Fibroblast of lung (primary cell): ENCODE results near the gene S100G. TPM values are rescaled to one million over a fixed set of nuclear protein-coding genes. Genes with fewer than 3 reads are reported as not detected.

Source experiments
- DNase-seq, 2 donors: peaks; one replicate each; pipeline versions ENCODE4 v3.0.0 to v3.0.0-alpha.2; 2010; ENCODE audit warnings: low read depth in 2 of 2
- H2AFZ ChIP-seq: 2 replicates; pipeline ENCODE4 v1.5.1; 2012; ENCODE audit warnings: low read length, control low read depth, inconsistent platforms
- H3K27ac ChIP-seq: 2 replicates; pipeline ENCODE4 v1.5.1; 2011; ENCODE audit warnings: low read length, control low read depth; ENCODE audit not compliant: insufficient read depth
- H3K27me3 ChIP-seq: 2 replicates; pipeline ENCODE4 v1.5.1; 2011; ENCODE audit warnings: mild to moderate bottlenecking, low read length; ENCODE audit not compliant: control insufficient read depth, insufficient read depth
- H3K36me3 ChIP-seq: 2 replicates; pipeline ENCODE4 v1.5.1; 2011; ENCODE audit warnings: low read length; ENCODE audit not compliant: control insufficient read depth, insufficient read depth
- H3K4me1 ChIP-seq: 2 replicates; pipeline ENCODE4 v1.5.1; 2011; ENCODE audit warnings: low read length; ENCODE audit not compliant: control insufficient read depth, insufficient read depth; ENCODE audit errors: extremely low read depth
- H3K4me2 ChIP-seq: 2 replicates; pipeline ENCODE4 v1.5.1; 2011; ENCODE audit warnings: low read length, control low read depth; ENCODE audit not compliant: insufficient read depth; ENCODE audit errors: extremely low read depth
- H3K4me3 ChIP-seq, 4 experiments: fragments of 200-600 bp in 1 of 4; sonication (generic) in 1 of 4; replicated peaks in 1 of 4; 2 replicates each; pipeline ENCODE4 v1.5.1; 2011 to 2016; ENCODE audit warnings: low read length in 4 of 4, low read depth in 3 of 4, mild to moderate bottlenecking in 3 of 4, control low read depth in 2 of 4, inconsistent platforms in 1 of 4, mixed read lengths in 1 of 4; ENCODE audit not compliant: insufficient read depth in 1 of 4; ENCODE audit errors: control extremely low read depth in 1 of 4
- H3K79me2 ChIP-seq: 2 replicates; pipeline ENCODE4 v1.5.1; 2012; ENCODE audit warnings: mild to moderate bottlenecking, low read length, inconsistent platforms; ENCODE audit not compliant: control insufficient read depth, insufficient read depth
- H3K9ac ChIP-seq: 2 replicates; pipeline ENCODE4 v1.5.1; 2011; ENCODE audit warnings: mild to moderate bottlenecking, low read length, control low read depth; ENCODE audit not compliant: insufficient read depth
- H3K9me3 ChIP-seq: 2 replicates; pipeline ENCODE4 v1.5.1; 2012; ENCODE audit warnings: low read depth, low read length; ENCODE audit not compliant: control insufficient read depth, insufficient read depth
- H4K20me1 ChIP-seq: 2 replicates; pipeline ENCODE4 v1.5.1; 2011; ENCODE audit warnings: low read length; ENCODE audit not compliant: control insufficient read depth, insufficient read depth; ENCODE audit errors: extremely low read depth
- CTCF ChIP-seq, 2 donors: IDR thresholded peaks in 1 of 2; conservative IDR thresholded peaks in 1 of 2; 1 replicate in 1 of 2; 2 replicates in 1 of 2; pipeline ENCODE4 v1.5.1; 2011 to 2012; ENCODE audit warnings: low read length in 2 of 2, control low read depth in 1 of 2, inconsistent platforms in 1 of 2, low read depth in 1 of 2, mild to moderate bottlenecking in 1 of 2
- EZH2 ChIP-seq: IDR thresholded peaks from 2 replicates; pipeline ENCODE4 v1.5.1; 2012; ENCODE audit warnings: low read length, control low read depth, mild to moderate bottlenecking; ENCODE audit errors: missing control alignments
- polyA plus RNA-seq, 2 donors: library from polyadenylated mRNA; depleted of rRNA in 1 of 2; stranded (reverse) in 1 of 2; unstranded in 1 of 2; fragments of >200 nt; gene quantifications; 2 replicates each; pipeline ENCODE4 v1.2.1, GENCODE V29; 2011 to 2012; ENCODE audit warnings: missing spikeins in 1 of 2
- total RNA-seq: library from RNA; depleted of rRNA; stranded (reverse); fragments of >200 nt; gene quantifications from 2 replicates; pipeline ENCODE4 v1.2.1, GENCODE V29; 2014

The S100G gene
- total and polyA plus RNA-seq, 2 donors (not counting 1 experiment from before 2014, with no cell fraction given) = not detected

GRCh38 chrX:16654093-16654492, 4.1 kb downstream of the S100G start:
- Histone ChIP-seq H3K4me1 (no peaks in the 10 kb centered on the region), H3K27me3 (no peaks in the 10 kb centered on the region), H2AFZ (no peak overlapping the region), H3K79me2 (no peaks in the 10 kb centered on the region), H3K9me3 (no peaks in the 10 kb centered on the region), H4K20me1 (no peaks in the 10 kb centered on the region), H3K27ac (no peak overlapping the region), H3K9ac (no peak overlapping the region), H3K4me3 (no peak overlapping the region), H3K4me2 (no peak overlapping the region), H3K36me3 (no peaks in the 10 kb centered on the region)
- no peak for TF ChIP-seq EZH2
- TF ChIP-seq CTCF (conservative IDR thresholded peaks at IDR 0.05 in 1 of 2, IDR thresholded peaks at IDR 0.05 in 1 of 2; ENCODE audit: low read depth in 1 of 2, low read length in 2 of 2) = no peak
- DNase-seq = peak; percentile 25 to 27

GRCh38 chrX:16658284-16658683, 8.3 kb downstream of the S100G start:
- Histone ChIP-seq H3K9me3 (no peaks in the 10 kb centered on the region), H3K36me3 (no peaks in the 10 kb centered on the region), H2AFZ (no peak overlapping the region), H3K27me3 (no peaks in the 10 kb centered on the region), H3K9ac (no peak overlapping the region), H3K4me3 (no peak overlapping the region), H3K27ac (no peak overlapping the region), H4K20me1 (no peaks in the 10 kb centered on the region), H3K79me2 (no peaks in the 10 kb centered on the region), H3K4me1 (no peaks in the 10 kb centered on the region), H3K4me2 (no peak overlapping the region)
- peak; percentile 24 to 57 for DNase-seq
- TF ChIP-seq EZH2 (no peak), CTCF (conservative IDR thresholded peaks at IDR 0.05 in 1 of 2, IDR thresholded peaks at IDR 0.05 in 1 of 2; ENCODE audit: low read depth in 1 of 2, low read length in 2 of 2) (no peak)

- no peak for TF ChIP-seq EZH2
- no peak for TF ChIP-seq CTCF (conservative IDR thresholded peaks at IDR 0.05 in 1 of 2, IDR thresholded peaks at IDR 0.05 in 1 of 2; ENCODE audit: low read depth in 1 of 2, low read length in 2 of 2)
- Histone ChIP-seq H3K27me3 (no peaks in the 10 kb centered on the region), H2AFZ (no peak overlapping the region), H4K20me1 (no peaks in the 10 kb centered on the region), H3K36me3 (no peaks in the 10 kb centered on the region), H3K9ac (no peak overlapping the region), H3K9me3 (no peaks in the 10 kb centered on the region), H3K4me1 (no peaks in the 10 kb centered on the region), H3K4me3 (no peak overlapping the region), H3K27ac (peak overlapping the region; percentile 51), H3K79me2 (no peaks in the 10 kb centered on the region), H3K4me2 (no peak overlapping the region)
- no peak for DNase-seq
Measured at GRCh38 chrX:16659321-16659720, 9.4 kb downstream of the S100G start.
